CD4-positive, alpha-beta T cell treated with Interleukin-15 for 4 hours (primary cell): ENCODE results near the gene CAMKK2.
"Not testable (repeated sequence)": the region's sequence is repeated elsewhere in the genome, so short reads cannot be mapped to it uniquely, and the experiment has no call there.

Source experiments
- DNase-seq: peaks from one replicate; pipeline ENCODE4 v3.0.0-alpha.2; 2020; ENCODE audit warnings: low spot score

CAMKK2 gene

DNA sequence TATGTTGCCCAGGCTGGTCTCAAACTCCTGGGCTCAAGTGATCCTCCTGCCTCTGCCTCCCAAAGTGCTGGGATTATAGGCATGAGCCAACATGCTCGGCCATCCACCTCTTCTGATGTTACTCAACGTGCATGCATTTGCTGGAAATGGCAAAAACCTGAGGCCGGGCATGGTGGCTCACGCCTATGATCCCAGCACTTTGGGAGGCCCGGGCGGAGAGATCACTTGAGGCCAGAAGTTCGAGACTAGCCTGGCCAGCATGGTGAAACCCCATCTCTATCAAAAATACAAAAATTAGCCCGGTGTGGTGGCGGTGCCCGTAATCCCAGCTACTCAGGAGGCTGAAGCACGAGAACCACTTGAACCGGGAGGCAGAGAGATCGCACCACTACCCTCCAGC, 1.9 kb upstream of the CAMKK2 start:
- not testable (repeated sequence) for DNase-seq

DNA sequence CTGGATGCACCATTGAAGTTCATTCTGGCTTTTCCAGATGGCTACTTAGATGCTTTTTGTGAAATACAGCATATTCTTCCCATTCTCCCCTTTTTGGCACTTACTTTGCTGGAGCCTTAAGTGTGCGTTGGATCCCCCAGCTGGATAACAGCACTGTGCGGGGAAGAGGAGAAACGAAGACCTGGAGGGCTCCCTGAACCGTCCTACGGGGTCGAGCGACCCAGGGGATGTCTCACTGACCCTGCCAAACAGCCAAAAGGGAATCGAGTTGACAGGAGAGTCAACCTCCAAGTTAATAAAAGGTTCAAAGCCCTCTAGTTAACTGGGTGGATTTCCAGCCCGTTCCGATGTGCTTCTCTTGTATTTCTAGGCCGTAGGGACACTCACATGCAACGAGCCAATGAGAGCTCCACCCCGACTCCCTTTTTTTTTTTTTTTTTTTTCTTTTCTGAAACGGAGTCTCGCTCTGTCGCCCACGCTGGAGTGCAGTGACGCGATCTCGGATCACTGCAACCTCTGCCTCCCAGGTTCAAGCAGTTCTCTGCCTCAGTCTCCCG, 1.0 kb upstream of the CAMKK2 start:
- DNase-seq, result no peak

DNA sequence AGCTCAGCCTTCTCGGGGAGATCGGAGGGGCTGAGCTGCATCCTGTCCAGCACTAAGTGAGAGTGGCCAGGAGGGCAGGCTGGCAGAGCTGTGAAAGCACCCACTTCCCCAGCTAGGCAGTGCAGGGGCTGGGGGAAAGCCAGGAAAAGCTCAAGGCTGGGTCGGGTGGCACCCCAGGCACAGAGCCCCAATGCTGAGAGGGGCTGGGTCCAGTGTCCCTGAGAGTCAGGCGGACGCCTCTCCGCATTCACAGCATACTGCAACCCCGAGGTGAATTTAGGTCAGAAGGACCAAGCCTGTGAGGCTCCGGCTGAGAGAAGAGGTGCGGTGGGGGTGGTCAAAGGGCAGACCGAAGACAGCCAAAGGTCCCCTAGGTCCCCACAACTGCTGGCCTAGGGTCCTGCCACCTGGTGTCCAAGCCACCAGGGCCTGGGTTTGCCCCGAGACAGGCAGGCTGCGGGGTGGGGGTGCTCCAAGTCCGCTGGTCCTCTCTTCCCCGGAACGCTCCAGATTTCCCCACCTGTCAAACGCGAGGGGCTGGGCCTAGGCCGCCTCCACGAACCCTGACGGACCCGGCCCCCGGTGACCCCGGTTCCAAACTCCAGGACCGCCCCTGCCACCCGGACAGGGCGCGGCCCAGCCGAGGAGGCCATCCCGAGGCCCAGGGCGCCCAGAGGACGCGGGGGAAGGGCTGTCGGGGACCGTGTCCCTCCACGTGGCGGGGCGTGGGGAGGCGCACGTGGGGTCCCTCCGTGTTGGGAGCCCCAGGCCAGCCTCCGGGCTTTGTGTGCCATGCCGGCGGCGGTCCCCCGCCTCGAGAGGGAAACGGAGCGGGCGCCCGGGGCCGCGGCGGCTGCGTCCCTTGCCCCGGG, 527 bp downstream of the CAMKK2 start:
- no peak for DNase-seq

GRCh38 chr12:121295116-121295745, 1.3 kb downstream of the CAMKK2 start:
- no peak for DNase-seq

GRCh38 chr12:121294151-121294889, 2.2 kb downstream of the CAMKK2 start:
- no peak for DNase-seq

- no peak for DNase-seq
Observed at GRCh38 chr12:121293603-121294002, 2.9 kb downstream of the CAMKK2 start.

DNA sequence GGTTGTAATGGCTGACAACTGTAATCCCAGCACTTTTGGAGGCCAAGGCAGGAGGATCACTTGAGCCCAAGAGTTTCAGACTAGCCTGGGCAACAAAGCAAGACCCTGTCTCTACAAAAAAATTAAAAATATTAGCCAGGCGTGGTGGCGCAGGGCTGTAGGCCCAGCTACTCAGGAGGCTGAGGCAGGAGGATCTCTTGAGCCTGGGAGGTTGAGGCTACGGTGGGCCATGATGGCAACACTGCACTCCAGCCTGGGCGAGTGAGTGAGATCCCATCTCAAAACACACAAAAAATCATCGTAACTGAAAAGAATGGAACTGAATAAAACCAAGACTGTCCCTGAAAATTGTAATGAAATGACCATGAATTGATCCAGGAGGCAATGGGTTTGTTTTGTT, 6.1 kb downstream of the CAMKK2 start:
- no peak for DNase-seq

GRCh38 chr12:121289962-121290361, 6.5 kb downstream of the CAMKK2 start:
- DNase-seq, result no peak

DNA sequence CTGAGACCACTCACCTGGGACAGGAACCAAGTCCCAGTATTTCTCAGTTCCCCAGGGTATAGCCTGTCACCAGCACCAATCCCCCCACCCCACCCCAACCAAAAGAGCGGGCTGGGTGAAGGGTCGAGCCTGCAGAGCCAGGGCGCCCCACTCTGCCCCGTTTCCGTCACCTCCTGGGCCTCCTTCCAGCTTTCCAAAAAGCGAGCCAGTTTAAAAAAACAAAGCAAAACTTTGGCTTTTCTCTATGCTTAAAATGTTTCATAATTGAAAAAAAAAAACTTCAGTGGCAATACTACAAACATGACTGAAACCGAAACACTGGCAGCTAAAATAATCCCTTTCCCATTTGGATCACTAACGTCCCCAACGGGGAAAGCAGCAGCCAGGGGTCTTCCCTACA, 7.5 kb downstream of the CAMKK2 start:
- DNase-seq, result no peak

DNA sequence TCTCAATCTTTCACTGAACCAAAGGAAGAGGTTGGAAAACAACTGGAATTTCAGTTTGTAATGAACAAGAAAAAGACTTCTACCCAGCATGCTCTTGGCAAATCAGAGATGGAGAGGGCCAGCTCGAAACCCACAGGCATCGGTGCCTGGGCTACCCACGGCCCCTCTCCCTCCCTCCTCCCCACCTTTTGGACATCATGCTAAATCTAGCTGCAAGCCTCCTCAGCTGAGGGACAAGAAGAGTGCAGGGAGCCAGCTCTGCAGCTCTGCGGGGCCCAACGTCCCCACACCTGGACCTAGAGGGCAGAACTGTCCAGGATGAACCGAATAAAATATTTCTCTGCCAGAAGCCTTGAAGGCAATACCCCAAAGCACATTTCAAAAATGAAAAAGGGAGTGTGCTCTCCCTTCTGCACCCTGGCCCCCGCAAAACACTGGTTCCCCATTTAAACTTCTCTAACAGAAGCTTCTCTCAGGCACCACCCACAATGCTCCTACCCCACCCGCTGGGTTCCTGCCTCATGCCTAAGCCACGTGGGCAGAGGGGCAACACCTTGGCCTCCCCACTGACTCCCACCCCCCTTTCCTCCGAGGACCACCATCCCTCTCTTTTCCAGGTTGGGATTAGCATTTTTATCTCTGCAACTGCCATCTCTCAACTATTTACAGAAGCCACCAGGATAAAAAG, 8.2 kb downstream of the CAMKK2 start:
- no peak for DNase-seq

DNA sequence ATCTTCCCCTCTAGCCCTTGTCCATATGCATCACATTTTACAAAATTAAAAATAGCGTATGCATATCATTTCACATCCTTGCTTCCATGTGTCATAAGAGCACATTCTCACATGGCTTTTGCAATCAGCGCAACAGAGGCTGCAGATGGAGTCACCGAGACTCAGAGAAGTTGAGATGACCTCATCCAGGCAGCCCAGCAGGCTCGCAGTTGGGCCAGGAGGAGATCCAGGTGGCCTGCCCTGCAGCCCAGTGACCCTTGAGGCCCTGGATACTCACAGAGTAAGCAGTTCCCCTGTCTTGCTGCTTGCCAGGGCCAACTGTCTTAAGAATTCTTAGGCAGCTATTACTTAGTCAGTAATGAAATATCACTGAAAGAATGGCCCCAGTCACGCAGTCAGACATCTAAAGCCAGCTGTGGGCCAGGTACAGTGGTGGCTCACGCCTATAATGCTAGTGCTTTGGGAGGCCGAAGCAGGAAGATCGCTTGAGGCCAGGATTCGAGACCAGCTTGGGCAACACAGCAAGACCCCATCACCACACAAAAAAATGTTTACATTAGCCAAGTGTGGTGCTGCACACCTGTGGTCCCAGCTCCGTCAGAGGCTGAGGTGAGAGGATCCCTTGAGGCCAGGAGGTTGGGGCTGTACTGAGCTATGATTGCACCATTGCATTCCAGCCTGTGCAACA, 9.1 kb downstream of the CAMKK2 start:
- DNase-seq, result no peak

DNA sequence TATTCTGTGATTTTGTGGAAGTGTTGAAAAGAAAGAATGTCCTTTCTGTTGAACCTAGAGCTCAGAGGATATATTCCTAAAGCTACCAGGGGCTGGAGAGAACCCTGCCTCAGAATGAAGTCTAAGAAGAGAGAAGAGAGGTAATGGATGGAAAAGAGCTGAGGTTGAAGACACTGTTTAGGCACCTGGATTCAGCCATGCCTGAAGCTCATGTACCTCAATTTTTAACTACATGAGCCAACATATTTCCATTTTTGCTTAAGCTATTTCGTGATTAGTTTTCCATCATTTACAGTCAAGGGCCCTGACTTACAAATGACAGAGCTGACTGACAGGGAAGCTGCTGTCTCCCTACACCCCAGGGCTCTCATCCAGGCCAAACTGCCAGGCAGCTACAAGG, 10.7 kb downstream of the CAMKK2 start:
- DNase-seq, result no peak

DNA sequence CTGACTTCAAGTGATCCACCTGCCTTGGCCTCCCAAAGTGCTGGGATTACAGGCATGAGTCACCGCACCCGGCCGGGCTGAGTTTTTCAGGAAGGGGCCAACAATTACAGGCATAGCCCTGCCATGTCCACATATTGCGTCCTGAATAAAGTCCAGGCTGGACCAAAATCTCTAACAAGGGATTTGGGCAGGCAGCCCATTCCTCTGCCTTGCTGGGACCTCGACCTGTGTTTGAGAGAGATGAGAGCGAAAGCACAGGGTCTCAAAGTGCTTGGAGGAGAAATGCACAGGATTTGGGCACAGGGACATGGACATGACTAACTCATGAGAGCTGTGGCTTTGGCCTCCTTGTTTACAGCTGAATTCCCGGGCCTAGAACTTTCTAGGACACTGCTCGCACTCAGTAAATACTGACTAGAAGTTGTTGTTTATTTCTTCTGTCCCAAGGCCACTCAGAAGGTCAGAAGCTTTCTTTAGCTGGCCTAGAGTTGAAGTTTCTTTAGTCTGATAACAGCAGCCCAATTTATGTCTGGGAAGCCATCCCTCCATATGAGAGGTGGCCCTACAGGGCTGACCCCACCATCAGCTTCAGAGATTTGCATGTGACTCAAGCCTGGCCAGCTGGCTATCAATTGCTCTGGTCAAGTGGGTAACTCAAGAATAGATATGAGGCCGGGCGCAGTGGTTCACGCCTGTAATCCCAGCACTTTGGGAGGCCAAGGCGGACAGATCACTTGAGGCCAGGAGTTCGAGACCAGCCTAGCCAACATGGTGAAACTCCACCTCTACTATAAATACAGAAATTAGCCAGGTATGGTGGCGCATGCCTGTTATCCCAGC, 11.7 kb downstream of the CAMKK2 start:
- no peak for DNase-seq

- no peak for DNase-seq
Observed at GRCh38 chr12:121283841-121284240, 12.7 kb downstream of the CAMKK2 start.

DNA sequence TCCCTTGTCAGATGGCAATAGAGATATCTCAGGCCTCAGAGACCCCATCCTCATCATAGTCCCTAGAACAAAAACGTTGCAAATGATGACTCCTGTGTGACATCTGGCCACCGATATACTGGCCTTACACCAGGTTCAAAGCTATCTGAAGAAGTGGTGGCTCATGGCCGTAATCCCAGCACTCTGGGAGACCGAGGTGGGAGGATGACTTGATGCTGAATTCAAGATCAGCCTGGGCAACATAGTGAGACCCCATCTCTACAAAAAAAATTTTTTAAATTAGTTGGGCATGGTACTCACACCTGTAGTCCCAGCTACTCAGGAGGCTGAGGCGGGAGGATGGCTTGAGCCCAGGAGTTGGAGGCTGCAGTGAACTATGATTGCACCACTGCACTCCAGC, 13.1 kb downstream of the CAMKK2 start:
- no peak for DNase-seq

DNA sequence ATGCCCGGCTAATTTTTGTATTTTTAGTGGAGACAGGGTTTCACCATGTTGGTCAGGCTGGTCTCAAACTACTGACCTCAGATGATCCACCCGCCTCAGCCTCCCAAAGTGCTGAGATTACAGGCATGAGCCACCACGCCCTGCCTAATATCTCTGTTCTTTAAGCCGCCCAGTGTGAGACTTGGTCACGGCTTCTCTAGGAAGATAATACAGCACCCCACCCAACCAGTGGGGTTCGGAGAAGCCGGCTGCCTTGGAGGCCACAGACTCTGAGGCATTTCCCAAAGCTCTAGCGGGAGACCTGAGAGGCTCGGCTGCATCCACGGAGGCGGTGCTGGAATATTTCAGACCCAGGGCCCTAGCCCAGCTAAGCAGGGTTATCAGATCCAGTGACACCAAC, 13.6 kb downstream of the CAMKK2 start:
- not testable (repeated sequence) for DNase-seq

- no peak for DNase-seq
Observed at GRCh38 chr12:121282072-121282742, 14.3 kb downstream of the CAMKK2 start.

DNA sequence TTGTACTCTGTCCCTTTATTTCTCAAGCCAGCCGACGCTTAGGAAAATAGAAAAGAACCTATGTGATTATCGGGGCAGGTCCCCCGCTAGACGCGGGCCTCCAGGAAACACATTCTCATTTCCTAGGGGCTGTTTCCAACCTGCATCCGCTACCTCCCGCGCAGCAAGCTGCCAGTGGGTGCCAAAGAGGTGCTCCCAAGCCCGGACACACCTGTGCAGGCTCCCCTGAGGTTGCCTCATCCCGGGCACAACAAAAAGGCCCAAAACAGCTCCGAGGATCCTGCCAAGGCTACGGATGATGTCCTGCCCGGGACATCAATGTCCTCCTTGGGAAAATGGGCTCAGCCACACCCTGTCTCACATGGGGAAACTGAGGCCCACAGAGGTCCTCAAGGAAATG, 15.4 kb downstream of the CAMKK2 start:
- not testable (repeated sequence) for DNase-seq

GRCh38 chr12:121280531-121280930, 16.0 kb downstream of the CAMKK2 start:
- DNase-seq, result not testable (repeated sequence)

- no peak for DNase-seq
Observed at GRCh38 chr12:121279507-121279915, 17.0 kb downstream of the CAMKK2 start.
